Spleen (tissue), 11 donors: ENCODE data around the gene RUNDC3A. TPM values are rescaled to one million over a fixed set of nuclear protein-coding genes. Genes with fewer than 3 reads are reported as not detected.

Experiments
- DNase-seq: peaks from one replicate; pipeline ENCODE4 v3.0.0-alpha.2; 2020
- H3K27ac ChIP-seq, 8 donors: fragments of 200-600 bp; sonication (generic) in 7 of 8; 1 replicate in 4 of 8; 2 replicates in 4 of 8; pipeline versions ENCODE4 v1.5.0 to v1.8.0; 2016 to 2021; ENCODE audit warnings: inconsistent platforms in 4 of 8, mild to moderate bottlenecking in 4 of 8, moderate library complexity in 1 of 8
- H3K27me3 ChIP-seq, 7 donors: fragments of 200-600 bp; sonication (generic) in 6 of 7; replicated peaks in 1 of 7; 1 replicate in 4 of 7; 2 replicates in 3 of 7; pipeline versions ENCODE4 v1.5.0 to v1.8.0; 2016 to 2021; ENCODE audit warnings: inconsistent platforms in 3 of 7, mild to moderate bottlenecking in 1 of 7
- H3K36me3 ChIP-seq, 6 donors: fragments of 200-600 bp; sonication (generic) in 5 of 6; 1 replicate in 4 of 6; 2 replicates in 2 of 6; pipeline versions ENCODE4 v1.5.0 to v1.8.0; 2016 to 2021; ENCODE audit warnings: inconsistent platforms in 2 of 6
- H3K4me1 ChIP-seq, 6 donors: fragments of 200-600 bp; sonication (generic) in 5 of 6; 1 replicate in 3 of 6; 2 replicates in 3 of 6; pipeline versions ENCODE4 v1.5.0 to v1.8.0; 2016 to 2021; ENCODE audit warnings: inconsistent platforms in 3 of 6
- H3K4me3 ChIP-seq, 8 donors: fragments of 200-600 bp; sonication (generic) in 7 of 8; 1 replicate in 4 of 8; 2 replicates in 4 of 8; pipeline versions ENCODE4 v1.5.0 to v1.8.0; 2016 to 2021; ENCODE audit warnings: inconsistent platforms in 4 of 8, mild to moderate bottlenecking in 4 of 8, moderate library complexity in 2 of 8
- H3K9me3 ChIP-seq, 8 donors: fragments of 200-600 bp; sonication (generic) in 7 of 8; 1 replicate in 4 of 8; 2 replicates in 4 of 8; pipeline versions ENCODE4 v1.5.0 to v1.8.0; 2016 to 2021; ENCODE audit warnings: inconsistent platforms in 4 of 8
- POLR2A ChIP-seq, 3 donors: fragments of 450-650 bp; IDR thresholded peaks; one replicate each; pipeline ENCODE4 v1.5.1; 2017; ENCODE audit warnings: antibody characterized with exemption in 3 of 3, mild to moderate bottlenecking in 1 of 3
- POLR2AphosphoS5 ChIP-seq, 3 donors: sonication (generic); formaldehyde crosslinking; IDR thresholded peaks; one replicate each; pipeline ENCODE4 v1.5.1; 2017; ENCODE audit warnings: antibody characterized with exemption in 3 of 3
- WGBS, 5 donors: extraction: QIAGEN DNeasy Blood & Tissue Kit in 3 of 5; methylation state at CpG; one replicate each; pipeline versions ENCODE4 v1.1.5 to v1.1.7; 2013 to 2018; 5-methylcytosine and 5-hydroxymethylcytosine counted together
- intact Hi-C: fragments of 100-400 bp; cut with DNase I; formaldehyde crosslinking; loops from one replicate; pipeline ENCODE4 v1.15.0; 2023; ENCODE audit warnings: low total_unique reads
- polyA plus RNA-seq, 3 donors: library from polyadenylated mRNA; stranded (reverse); fragments of 200-250 nt; gene quantifications; one replicate each; pipeline ENCODE4 v1.2.1, GENCODE V29; 2013
- total RNA-seq, 7 donors: library from RNA; depleted of rRNA in 3 of 7; stranded (reverse); fragments of >200 nt in 3 of 7; fragmentation: NEBNext Ultra II Directional in 4 of 7; extraction: Animal tissue kit (Norgen Biotek cat#: 25700) in 4 of 7; gene quantifications; one replicate each; pipeline versions ENCODE4 v1.1.0 to v1.2.1, GENCODE V29; 2016 to 2021
- TF ChIP-seq, protein P1 (sequence below), 11 experiments: fragments of 200-600 bp in 7 of 11; fragments of 450-650 bp in 4 of 11; sonication (generic) in 4 of 11; IDR thresholded peaks in 8 of 11; conservative IDR thresholded peaks in 3 of 11; 1 replicate in 7 of 11; 2 replicates in 4 of 11; pipeline versions ENCODE4 v1.4.0 to v1.8.0; 2016 to 2021; ENCODE audit warnings: antibody characterized with exemption in 11 of 11, inconsistent platforms in 4 of 11, mild to moderate bottlenecking in 1 of 11
- donor health status: healthy with polysubstance abuse.
- donor health status: DM: no; HTN: no; CAD: no; lungs with moderate emphysema.
- donor health status: DM: no; HTN: no; CAD: no.
- donor health status: Bipolar disorder and iron deficiency.
- donor health status: healthy.
- donor health status: DM: no; HTN: no; CAD: no.
- donor health status: DM: yes; HTN: yes; CAD: no.

The RUNDC3A gene
- total and polyA plus RNA-seq, 10 donors, result 0.48 to 14.6 (median 1.7) TPM

DNA sequence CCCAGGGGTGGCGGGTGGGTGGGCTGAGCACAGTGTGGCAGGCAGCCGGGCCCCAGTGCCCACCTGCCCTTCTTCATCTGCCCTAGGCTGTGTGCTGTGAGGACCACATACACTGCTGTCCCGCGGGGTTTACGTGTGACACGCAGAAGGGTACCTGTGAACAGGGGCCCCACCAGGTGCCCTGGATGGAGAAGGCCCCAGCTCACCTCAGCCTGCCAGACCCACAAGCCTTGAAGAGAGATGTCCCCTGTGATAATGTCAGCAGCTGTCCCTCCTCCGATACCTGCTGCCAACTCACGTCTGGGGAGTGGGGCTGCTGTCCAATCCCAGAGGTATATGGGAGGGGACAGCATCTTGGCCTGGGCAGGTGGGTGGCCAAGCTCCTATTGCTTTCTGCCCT is 43.1 kb downstream of the RUNDC3A start:
- H3K36me3 ChIP-seq, result peaks cover 0 to 54% (median 44%) of the 10 kb centered on the region in 6 donors
- H3K27me3 ChIP-seq, result peaks cover 0 to 7% (median 0%) of the 10 kb centered on the region in 7 donors
- no peak for DNase-seq
- H3K27ac ChIP-seq, result no peak overlapping the region
- TF ChIP-seq POLR2AphosphoS5 (IDR thresholded peaks at IDR 0.05), result no peak
- no peak for TF ChIP-seq POLR2A (IDR thresholded peaks at IDR 0.05)
- TF ChIP-seq, protein P1, sequence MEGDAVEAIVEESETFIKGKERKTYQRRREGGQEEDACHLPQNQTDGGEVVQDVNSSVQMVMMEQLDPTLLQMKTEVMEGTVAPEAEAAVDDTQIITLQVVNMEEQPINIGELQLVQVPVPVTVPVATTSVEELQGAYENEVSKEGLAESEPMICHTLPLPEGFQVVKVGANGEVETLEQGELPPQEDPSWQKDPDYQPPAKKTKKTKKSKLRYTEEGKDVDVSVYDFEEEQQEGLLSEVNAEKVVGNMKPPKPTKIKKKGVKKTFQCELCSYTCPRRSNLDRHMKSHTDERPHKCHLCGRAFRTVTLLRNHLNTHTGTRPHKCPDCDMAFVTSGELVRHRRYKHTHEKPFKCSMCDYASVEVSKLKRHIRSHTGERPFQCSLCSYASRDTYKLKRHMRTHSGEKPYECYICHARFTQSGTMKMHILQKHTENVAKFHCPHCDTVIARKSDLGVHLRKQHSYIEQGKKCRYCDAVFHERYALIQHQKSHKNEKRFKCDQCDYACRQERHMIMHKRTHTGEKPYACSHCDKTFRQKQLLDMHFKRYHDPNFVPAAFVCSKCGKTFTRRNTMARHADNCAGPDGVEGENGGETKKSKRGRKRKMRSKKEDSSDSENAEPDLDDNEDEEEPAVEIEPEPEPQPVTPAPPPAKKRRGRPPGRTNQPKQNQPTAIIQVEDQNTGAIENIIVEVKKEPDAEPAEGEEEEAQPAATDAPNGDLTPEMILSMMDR (IDR thresholded peaks at IDR 0.05 in 8 of 11, conservative IDR thresholded peaks at IDR 0.05 in 3 of 11), result no peak
- no peak overlapping the region for H3K4me3 ChIP-seq
- WGBS, 5 donors, result 92 to 97% (median 93%) methylated on average over 3 to 8 of the region's 8 CpGs
- no peaks in the 10 kb centered on the region for H3K9me3 ChIP-seq
- peaks cover 22 to 74% (median 57%) of the 10 kb centered on the region in 6 donors for H3K4me1 ChIP-seq
- intact Hi-C loops, result no loop called here

DNA sequence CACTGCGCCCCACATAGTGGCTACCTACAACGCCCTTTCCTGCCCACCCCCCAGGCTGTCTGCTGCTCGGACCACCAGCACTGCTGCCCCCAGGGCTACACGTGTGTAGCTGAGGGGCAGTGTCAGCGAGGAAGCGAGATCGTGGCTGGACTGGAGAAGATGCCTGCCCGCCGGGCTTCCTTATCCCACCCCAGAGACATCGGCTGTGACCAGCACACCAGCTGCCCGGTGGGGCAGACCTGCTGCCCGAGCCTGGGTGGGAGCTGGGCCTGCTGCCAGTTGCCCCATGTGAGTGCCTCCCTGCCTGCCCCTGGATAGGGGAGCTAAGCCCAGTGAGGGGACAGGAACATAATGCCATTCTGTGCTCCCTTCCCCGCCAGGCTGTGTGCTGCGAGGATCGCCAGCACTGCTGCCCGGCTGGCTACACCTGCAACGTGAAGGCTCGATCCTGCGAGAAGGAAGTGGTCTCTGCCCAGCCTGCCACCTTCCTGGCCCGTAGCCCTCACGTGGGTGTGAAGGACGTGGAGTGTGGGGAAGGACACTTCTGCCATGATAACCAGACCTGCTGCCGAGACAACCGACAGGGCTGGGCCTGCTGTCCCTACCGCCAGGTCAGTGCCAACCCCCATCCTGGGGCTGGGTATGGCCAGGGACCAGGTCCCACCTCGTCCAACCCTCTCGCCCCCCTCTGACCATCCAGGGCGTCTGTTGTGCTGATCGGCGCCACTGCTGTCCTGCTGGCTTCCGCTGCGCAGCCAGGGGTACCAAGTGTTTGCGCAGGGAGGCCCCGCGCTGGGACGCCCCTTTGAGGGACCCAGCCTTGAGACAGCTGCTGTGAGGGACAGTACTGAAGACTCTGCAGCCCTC is 43.8 kb downstream of the RUNDC3A start:
- Histone ChIP-seq H3K27me3 (peaks cover 0 to 7% (median 0%) of the 10 kb centered on the region in 7 donors), H3K9me3 (no peaks in the 10 kb centered on the region), H3K4me1 (peaks cover 16 to 67% (median 50%) of the 10 kb centered on the region in 6 donors), H3K36me3 (peaks cover 0 to 54% (median 44%) of the 10 kb centered on the region in 6 donors), H3K27ac (no peak overlapping the region), H3K4me3 (no peak overlapping the region)
- TF ChIP-seq POLR2A (IDR thresholded peaks at IDR 0.05), result no peak
- TF ChIP-seq, protein P1 (IDR thresholded peaks at IDR 0.05 in 8 of 11, conservative IDR thresholded peaks at IDR 0.05 in 3 of 11), result no peak
- peak in 1 of 3 donors; percentile 56 for TF ChIP-seq POLR2AphosphoS5 (IDR thresholded peaks at IDR 0.05)
- no peak for DNase-seq
- 81 to 89% (median 85%) methylated on average over 5 to 36 of the region's 36 CpGs for WGBS, 5 donors
- intact Hi-C loops, result no loop called here

DNA sequence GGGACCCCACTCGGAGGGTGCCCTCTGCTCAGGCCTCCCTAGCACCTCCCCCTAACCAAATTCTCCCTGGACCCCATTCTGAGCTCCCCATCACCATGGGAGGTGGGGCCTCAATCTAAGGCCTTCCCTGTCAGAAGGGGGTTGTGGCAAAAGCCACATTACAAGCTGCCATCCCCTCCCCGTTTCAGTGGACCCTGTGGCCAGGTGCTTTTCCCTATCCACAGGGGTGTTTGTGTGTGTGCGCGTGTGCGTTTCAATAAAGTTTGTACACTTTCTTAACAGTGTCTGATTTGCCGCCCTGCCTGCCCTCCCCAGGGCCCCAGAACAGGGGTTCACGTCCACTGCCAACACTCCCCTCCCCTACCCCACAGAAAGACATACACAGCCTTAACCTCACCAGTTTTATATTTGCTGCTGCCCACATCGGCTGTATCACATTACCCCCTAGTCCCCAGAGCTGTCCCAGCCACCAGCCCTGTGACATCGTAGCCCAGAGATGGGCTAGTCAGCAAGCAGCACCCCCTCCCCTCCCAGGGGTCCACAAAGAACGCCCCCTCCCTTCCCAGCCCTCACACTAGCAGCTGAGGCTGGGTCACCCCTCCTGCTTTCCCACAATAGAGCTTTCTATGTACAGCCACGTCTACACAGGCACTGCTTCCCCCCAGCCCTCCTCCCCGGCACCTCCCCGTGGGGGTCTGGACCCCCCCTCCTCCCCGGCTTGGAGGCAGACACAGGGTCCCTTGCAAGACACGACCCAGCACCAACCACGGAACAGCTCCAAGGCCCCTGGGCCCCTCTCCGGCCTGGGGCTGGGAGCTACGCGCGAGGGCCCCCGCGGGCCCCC is 44.6 kb downstream of the RUNDC3A start:
- 56 to 66% (median 62%) methylated on average over 14 to 22 of the region's 22 CpGs for WGBS, 5 donors
- Histone ChIP-seq H3K9me3 (no peaks in the 10 kb centered on the region), H3K4me3 (peak overlapping the region in 7 of 8 donors; percentile 20 to 71 (median 36)), H3K4me1 (peaks cover 10 to 58% (median 41%) of the 10 kb centered on the region in 6 donors), H3K27me3 (peaks cover 0 to 7% (median 0%) of the 10 kb centered on the region in 7 donors), H3K36me3 (peaks cover 0 to 54% (median 44%) of the 10 kb centered on the region in 6 donors), H3K27ac (peak overlapping the region in 1 of 8 donors; percentile 31)
- intact Hi-C loops, result no loop called here
- TF ChIP-seq POLR2AphosphoS5 (IDR thresholded peaks at IDR 0.05), result peak in 1 of 3 donors; percentile 5
- TF ChIP-seq, protein P1 (IDR thresholded peaks at IDR 0.05 in 8 of 11, conservative IDR thresholded peaks at IDR 0.05 in 3 of 11), result no peak
- DNase-seq, result no peak
